Endothelial cell of hepatic sinusoid (primary cell): ENCODE measurements around the gene AP3B2.

Experiments
- in situ Hi-C: cut with HindIII; loops from 2 replicates; pipeline ENCODE4 v1.10.0; 2017; ENCODE audit warnings: low sequenced_read_pairs

The AP3B2 gene

DNA sequence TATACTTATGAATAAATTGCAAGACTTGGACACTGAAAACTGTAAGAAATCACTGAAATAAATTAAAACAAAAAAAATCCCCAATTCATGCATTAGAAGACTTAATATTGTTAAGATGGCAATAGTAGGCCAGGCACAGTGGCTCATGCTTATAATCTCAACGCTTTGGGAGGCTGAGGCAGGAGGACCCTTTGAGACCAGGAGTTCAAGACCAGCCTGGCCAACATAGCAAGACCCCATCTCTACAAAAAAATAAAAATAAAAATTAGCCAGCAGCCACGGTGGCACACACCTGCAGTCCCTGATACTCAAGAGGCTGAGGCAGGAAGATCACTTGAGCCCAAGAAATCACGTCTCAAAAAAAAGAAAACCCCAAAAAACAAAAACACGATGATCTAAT, 98.3 kb downstream of the AP3B2 start:
- in situ Hi-C loops, result no loop called here
